Measurements from ENCODE around the gene INHBB. TPM values are rescaled to one million over a fixed set of nuclear protein-coding genes. Genes with fewer than 3 reads are reported as not detected.

Gene INHBB
- total RNA-seq, 1 donor from 2014 or later: 4.7 TPM

DNA sequence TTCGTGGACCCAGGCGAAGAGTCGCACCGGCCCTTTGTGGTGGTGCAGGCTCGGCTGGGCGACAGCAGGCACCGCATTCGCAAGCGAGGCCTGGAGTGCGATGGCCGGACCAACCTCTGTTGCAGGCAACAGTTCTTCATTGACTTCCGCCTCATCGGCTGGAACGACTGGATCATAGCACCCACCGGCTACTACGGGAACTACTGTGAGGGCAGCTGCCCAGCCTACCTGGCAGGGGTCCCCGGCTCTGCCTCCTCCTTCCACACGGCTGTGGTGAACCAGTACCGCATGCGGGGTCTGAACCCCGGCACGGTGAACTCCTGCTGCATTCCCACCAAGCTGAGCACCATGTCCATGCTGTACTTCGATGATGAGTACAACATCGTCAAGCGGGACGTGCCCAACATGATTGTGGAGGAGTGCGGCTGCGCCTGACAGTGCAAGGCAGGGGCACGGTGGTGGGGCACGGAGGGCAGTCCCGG is 3.5 kb downstream of the INHBB start:
- no peak overlapping the region for H3K4me3 Mint-ChIP-seq (ENCODE audit: unreplicated experiment)
- H3K4me1 Mint-ChIP-seq (ENCODE audit: unreplicated experiment): peaks cover 9% of the 10 kb centered on the region
- no peak for DNase-seq (ENCODE audit: low spot score)
- peaks cover 19% of the 10 kb centered on the region for H3K27me3 Mint-ChIP-seq (ENCODE audit: unreplicated experiment)
- no peaks in the 10 kb centered on the region for H3K9me3 Mint-ChIP-seq (ENCODE audit: unreplicated experiment)
- TF ChIP-seq, protein P1, sequence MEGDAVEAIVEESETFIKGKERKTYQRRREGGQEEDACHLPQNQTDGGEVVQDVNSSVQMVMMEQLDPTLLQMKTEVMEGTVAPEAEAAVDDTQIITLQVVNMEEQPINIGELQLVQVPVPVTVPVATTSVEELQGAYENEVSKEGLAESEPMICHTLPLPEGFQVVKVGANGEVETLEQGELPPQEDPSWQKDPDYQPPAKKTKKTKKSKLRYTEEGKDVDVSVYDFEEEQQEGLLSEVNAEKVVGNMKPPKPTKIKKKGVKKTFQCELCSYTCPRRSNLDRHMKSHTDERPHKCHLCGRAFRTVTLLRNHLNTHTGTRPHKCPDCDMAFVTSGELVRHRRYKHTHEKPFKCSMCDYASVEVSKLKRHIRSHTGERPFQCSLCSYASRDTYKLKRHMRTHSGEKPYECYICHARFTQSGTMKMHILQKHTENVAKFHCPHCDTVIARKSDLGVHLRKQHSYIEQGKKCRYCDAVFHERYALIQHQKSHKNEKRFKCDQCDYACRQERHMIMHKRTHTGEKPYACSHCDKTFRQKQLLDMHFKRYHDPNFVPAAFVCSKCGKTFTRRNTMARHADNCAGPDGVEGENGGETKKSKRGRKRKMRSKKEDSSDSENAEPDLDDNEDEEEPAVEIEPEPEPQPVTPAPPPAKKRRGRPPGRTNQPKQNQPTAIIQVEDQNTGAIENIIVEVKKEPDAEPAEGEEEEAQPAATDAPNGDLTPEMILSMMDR (IDR thresholded peaks at IDR 0.05; ENCODE audit: unreplicated experiment): no peak
- H3K36me3 Mint-ChIP-seq (ENCODE audit: low read depth, unreplicated experiment): peaks cover 9% of the 10 kb centered on the region
- H3K27ac Mint-ChIP-seq (ENCODE audit: unreplicated experiment): no peak overlapping the region

DNA sequence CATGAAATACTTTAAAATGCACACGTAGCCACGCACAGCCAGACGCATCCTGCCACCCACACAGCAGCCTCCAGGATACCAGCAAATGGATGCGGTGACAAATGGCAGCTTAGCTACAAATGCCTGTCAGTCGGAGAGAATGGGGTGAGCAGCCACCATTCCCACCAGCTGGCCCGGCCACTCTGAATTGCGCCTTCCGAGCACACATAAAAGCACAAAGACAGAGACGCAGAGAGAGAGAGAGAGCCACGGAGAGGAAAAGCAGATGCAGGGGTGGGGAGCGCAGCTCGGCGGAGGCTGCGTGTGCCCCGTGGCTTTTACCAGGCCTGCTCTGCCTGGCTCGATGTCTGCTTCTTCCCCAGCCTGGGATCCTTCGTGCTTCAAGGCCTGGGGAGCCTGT is 4.1 kb downstream of the INHBB start:
- peaks cover 9% of the 10 kb centered on the region for H3K4me1 Mint-ChIP-seq (ENCODE audit: unreplicated experiment)
- no peaks in the 10 kb centered on the region for H3K9me3 Mint-ChIP-seq (ENCODE audit: unreplicated experiment)

DNA sequence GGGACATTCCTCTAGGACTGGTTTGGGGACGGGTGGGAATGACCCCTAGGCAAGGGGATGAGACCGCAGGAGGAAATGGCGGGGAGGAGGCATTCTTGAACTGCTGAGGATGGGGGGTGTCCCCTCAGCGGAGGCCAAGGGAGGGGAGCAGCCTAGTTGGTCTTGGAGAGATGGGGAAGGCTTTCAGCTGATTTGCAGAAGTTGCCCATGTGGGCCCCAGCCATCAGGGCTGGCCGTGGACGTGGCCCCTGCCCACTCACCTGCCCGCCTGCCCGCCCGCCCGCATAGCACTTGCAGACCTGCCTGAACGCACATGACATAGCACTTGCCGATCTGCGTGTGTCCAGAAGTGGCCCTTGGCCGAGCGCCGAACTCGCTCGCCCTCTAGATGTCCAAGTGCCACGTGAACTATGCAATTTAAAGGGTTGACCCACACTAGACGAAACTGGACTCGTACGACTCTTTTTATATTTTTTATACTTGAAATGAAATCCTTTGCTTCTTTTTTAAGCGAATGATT is 4.9 kb downstream of the INHBB start:
- no peak overlapping the region for H3K4me3 Mint-ChIP-seq (ENCODE audit: unreplicated experiment)
- H3K27ac Mint-ChIP-seq (ENCODE audit: unreplicated experiment): no peak overlapping the region
- peaks cover 9% of the 10 kb centered on the region for H3K36me3 Mint-ChIP-seq (ENCODE audit: low read depth, unreplicated experiment)
- TF ChIP-seq, protein P1 (IDR thresholded peaks at IDR 0.05; ENCODE audit: unreplicated experiment): no peak
- peaks cover 9% of the 10 kb centered on the region for H3K4me1 Mint-ChIP-seq (ENCODE audit: unreplicated experiment)
- no peaks in the 10 kb centered on the region for H3K9me3 Mint-ChIP-seq (ENCODE audit: unreplicated experiment)
- peaks cover 20% of the 10 kb centered on the region for H3K27me3 Mint-ChIP-seq (ENCODE audit: unreplicated experiment)
- DNase-seq (ENCODE audit: low spot score): no peak

More for the DNA sequence above, 4.1 kb downstream of the INHBB start:
- H3K4me3 Mint-ChIP-seq (ENCODE audit: unreplicated experiment): no peak overlapping the region
- no peak overlapping the region for H3K27ac Mint-ChIP-seq (ENCODE audit: unreplicated experiment)
- peaks cover 9% of the 10 kb centered on the region for H3K36me3 Mint-ChIP-seq (ENCODE audit: low read depth, unreplicated experiment)
- peaks cover 20% of the 10 kb centered on the region for H3K27me3 Mint-ChIP-seq (ENCODE audit: unreplicated experiment)
- TF ChIP-seq, protein P1 (IDR thresholded peaks at IDR 0.05; ENCODE audit: unreplicated experiment): no peak
- no peak for DNase-seq (ENCODE audit: low spot score)

DNA sequence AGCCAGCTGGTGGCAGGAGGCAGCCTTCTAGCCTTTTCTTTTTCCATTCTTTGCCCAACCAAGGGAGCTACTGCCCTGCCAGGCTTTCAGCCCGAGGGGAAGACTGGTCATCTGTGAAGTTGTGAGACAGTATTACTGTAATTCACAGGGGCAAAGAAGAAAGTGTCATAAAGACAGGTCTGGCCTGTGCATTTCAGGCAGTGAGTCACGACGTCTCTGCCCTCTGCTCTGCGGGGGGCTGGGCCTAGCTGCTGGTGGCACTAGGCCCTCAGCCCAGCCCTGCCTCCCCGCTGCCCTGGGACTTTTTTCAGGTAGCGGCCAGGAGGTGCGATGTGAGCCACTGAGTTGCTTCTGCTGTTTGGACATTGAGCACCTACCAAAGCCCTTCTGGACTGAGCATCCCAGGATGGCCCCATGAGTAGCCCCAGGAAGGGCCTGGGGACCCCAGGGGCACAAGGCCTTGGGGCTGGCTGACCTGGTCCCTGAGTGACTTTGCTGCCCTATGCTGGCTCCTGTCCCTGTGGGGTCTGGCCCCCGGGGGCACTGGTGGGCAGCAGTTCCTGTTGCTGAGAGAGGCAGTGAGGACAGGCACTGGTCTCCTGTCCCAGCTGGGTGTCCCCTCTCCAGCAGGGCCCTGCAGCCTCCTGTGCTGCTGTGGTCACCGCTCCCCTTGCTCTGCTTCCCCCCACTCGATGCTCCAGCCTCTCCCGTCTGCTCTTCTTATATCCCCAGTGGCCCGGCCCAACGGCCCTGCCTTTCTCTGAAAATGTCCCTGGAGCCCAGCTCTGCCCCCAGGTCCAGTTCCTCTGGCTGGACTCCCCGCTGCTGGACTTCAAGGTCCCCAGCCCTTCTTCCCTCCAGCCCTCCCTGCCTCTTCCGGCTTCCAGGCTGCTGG is 7.0 kb downstream of the INHBB start:
- H3K27ac Mint-ChIP-seq (ENCODE audit: unreplicated experiment): no peak overlapping the region
- H3K27me3 Mint-ChIP-seq (ENCODE audit: unreplicated experiment): peaks cover 12% of the 10 kb centered on the region

More for the DNA sequence above, 7.0 kb downstream of the INHBB start:
- TF ChIP-seq, protein P1 (IDR thresholded peaks at IDR 0.05; ENCODE audit: unreplicated experiment): no peak
- Mint-ChIP-seq H3K4me3 (ENCODE audit: unreplicated experiment) (no peak overlapping the region), H3K4me1 (ENCODE audit: unreplicated experiment) (no peaks in the 10 kb centered on the region), H3K36me3 (ENCODE audit: low read depth, unreplicated experiment) (peaks cover 6% of the 10 kb centered on the region), H3K9me3 (ENCODE audit: unreplicated experiment) (no peaks in the 10 kb centered on the region)
- DNase-seq (ENCODE audit: low spot score): no peak
